Measurements from ENCODE around the gene PLD1. TPM values are rescaled to one million over a fixed set of nuclear protein-coding genes. Genes with fewer than 3 reads are reported as not detected.

Gene PLD1
- total and polyA plus RNA-seq, 2 of the 8 experiments (the other 6 are each of a cell fraction or from before 2014, with no cell fraction given) = 1.2 to 2.6 TPM

GRCh38 chr3:171775943-171776342 lies 34.3 kb downstream of the PLD1 start (continued):
- TF ChIP-seq CHD7 (IDR thresholded peaks at IDR 0.05; ENCODE audit: insufficient replicate concordance, low read length) = no peak
- no peak for TF ChIP-seq POLR2A (IDR thresholded peaks at IDR 0.05; ENCODE audit: control extremely low read depth in 1 of 2, low read depth in 2 of 2, low read length in 2 of 2)
- no peak for TF ChIP-seq EP300 (IDR thresholded peaks at IDR 0.05; ENCODE audit: borderline replicate concordance in 1 of 2, low read depth in 2 of 2, low read length in 2 of 2)
- TF ChIP-seq ATF2 (IDR thresholded peaks at IDR 0.05; ENCODE audit: low read length) = no peak
- no peak for TF ChIP-seq EGR1 (IDR thresholded peaks at IDR 0.05; ENCODE audit: borderline replicate concordance, low read depth, low read length)
- no peak for TF ChIP-seq BRCA1 (IDR thresholded peaks at IDR 0.05; ENCODE audit: low read depth, low read length)
- no peak for TF ChIP-seq TAF1 (IDR thresholded peaks at IDR 0.05; ENCODE audit: low read depth, low read length)
- no peak for TF ChIP-seq TEAD4 (IDR thresholded peaks at IDR 0.05; ENCODE audit: low read depth, low read length)

All from H1 (cell line).